ELR (cell line): ENCODE results near the gene AIF1L.
"Not testable (repeated sequence)": the region's sequence is repeated elsewhere in the genome, so short reads cannot be mapped to it uniquely, and the experiment has no call there.

Experiments used
- DNase-seq: peaks from one replicate; pipeline ENCODE4 v3.0.0-alpha.2; 2015; ENCODE audit warnings: low read depth

AIF1L gene

DNA sequence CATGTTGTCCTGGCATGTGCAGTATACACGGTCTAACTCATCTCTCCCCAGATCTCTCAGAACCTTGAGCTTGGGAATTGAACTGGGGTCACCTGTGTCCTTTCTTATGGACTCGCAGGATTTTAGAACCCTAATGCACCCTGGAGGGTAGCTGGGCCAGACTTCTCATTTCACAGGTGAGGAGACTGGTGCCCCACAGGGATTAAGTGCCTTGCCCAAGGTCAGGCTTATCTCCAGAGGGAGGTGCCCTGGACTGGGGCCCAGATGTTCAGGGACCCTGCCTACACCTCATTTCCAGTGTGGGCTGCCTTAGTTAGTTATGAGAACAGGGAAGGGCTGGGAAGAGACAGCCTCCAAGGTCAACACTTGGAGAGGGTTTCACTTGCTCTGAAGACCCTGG, 25.0 kb downstream of the AIF1L start:
- no peak for DNase-seq

GRCh38 chr9:131122158-131122557, 25.8 kb downstream of the AIF1L start:
- DNase-seq, result no peak

DNA sequence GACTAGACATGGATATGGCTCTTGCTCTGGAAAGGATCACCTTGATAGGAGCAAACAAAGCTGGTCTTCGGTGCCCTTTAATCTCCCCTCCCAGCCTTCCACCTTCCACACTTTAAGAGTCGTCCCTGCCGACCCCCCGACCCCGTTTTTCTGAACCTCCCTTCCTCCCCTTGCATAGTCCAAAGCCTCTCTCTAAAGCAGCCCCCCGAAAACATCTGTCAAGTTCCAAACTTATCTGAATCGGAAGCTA, 28.6 kb downstream of the AIF1L start:
- DNase-seq, result no peak

DNA sequence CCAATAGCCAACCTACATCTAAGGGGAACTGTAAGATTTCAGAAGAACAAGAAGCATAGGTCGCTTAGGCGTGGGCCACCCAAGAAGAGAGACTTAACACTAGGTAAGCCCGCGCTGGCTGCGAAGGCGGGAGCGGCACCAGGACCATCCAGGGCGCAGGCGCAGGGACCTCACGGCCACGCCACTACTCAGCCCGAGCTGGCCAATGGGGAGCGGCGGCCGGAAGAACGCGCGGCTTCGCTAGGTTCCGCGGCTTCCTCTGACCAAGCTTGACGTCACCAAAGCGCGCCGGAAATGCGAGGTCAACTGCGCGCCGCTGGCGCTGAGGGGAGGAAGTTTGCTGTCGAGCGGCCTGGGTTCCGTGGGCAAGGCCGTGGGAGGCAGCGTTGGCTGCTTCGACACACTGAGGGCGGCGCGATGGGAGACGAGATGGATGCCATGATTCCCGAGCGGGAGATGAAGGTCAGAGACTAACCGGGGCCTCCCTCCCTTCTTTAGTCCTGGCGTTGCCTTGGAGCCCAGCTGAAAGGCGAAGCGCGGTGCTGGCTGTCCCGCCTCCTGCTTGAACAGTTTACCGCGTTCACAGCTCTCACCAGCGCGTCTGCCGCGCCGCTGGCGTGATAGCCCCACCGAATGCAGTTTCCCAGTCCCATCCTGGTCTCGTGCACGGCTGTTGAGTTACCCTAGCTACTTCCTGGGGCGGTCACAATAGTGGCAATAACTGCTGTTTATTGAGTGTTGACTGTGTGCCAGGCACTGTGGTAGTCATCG, 29.1 kb downstream of the AIF1L start, which contains the start of gene NUP214:
NUP214 (plus strand) TSS at position 299 of the 771 bp plus-strand sequence; CDS start at position 418, 119 bp downstream.
- DNase-seq, result peak; percentile 98

GRCh38 chr9:131126059-131126426, 29.7 kb downstream of the AIF1L start:
- no peak for DNase-seq

GRCh38 chr9:131129183-131129582, 32.9 kb downstream of the AIF1L start:
- no peak for DNase-seq

DNA sequence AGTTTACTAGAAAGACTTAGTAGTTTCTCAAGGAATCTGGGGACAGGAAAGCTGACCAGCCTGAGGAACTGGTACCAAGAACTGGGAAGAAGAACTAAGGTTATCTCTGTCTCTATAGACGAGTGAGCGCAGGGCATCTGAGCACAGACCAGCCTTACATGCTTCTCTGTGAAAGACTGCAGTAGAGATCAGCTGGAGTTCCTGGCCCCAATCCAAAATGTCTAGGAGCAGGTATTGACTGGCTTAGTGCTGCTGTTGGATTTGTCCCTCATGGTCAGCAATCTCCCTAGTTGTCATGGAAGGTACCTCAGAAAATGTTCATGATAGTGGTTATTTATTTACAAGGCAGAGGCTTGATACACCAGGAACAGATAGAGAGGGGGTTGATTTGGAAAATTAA, 42.3 kb downstream of the AIF1L start:
- no peak for DNase-seq

- DNase-seq, result no peak
Observed at GRCh38 chr9:131140112-131140511, 43.8 kb downstream of the AIF1L start.

- no peak for DNase-seq
Observed at GRCh38 chr9:131140550-131140949, 44.2 kb downstream of the AIF1L start.

GRCh38 chr9:131142160-131142559, 45.8 kb downstream of the AIF1L start:
- DNase-seq, result no peak

- no peak for DNase-seq
Observed at GRCh38 chr9:131144201-131144600, 47.9 kb downstream of the AIF1L start.

DNA sequence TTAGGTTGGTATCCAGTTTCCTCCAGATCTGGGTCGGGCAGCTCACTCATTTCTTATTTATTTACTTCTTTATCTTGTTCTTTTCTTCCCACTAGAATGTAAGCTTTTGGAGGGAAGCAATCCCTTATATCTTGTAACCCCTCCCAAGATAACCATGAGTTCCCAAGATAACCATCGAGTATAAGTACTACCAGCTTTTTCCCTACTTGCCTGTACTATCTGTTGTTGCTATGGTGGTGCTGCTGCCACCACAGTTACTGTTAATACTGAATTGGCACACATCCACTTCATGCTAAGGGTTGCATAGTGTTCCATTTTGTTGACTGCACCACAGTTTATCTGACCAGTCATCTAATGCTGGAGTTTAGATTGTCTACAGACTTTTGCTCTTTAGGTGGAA, 48.9 kb downstream of the AIF1L start:
- no peak for DNase-seq

DNA sequence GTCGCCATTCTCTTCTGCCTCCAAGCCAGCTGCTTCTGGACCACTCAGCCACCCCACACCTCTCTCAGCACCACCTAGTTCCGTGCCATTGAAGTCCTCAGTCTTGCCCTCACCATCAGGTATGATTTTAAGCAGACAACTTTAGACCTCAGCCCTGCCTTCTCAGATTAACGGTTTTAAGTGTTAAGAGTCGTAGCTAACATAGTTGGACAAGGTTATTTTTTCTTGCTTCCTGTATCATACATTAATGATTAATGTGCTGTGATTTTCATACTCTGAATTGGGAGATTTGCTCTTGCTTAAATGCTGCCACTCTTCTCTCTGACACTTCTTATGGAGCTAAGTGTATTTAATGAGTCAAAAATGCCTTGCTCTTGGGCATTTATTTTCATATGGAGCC, 49.9 kb downstream of the AIF1L start:
- no peak for DNase-seq

- DNase-seq, result no peak
Observed at GRCh38 chr9:131148276-131148675, 51.9 kb downstream of the AIF1L start.

DNA sequence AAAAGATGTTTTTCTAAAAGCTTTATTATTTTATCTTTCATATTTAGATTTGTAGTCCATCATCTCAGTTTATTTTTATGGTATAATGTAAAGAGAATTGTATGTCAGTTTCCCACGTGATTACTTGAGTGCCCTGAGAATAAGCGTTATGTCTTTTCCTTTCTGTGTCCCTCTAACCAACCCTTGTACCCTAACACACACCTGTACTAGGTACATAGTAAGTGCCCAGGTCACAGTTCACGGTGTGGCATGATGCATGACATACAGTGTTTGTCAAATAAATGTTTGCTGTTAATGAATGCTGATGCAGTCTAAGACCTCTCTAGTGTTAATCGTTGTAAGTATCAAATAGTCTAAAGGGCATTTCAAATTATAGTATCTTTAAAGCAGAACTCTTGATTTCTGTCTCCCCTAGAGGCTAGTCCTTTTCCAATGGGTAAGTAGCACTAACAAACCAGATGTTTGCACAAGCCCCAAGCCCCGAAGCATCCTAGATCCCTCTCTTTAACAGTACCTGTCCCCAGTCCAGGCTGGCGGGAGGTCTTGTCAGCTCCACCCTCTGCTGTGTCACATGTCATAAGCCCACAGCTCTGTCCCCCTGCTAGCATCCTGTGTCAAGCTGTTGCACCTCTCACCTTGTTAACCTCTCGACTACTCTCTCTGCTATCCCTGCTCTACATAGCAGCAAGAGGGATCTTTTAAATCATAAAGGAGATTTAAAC, 52.8 kb downstream of the AIF1L start:
- no peak for DNase-seq

GRCh38 chr9:131149688-131150053, 53.3 kb downstream of the AIF1L start:
- no peak for DNase-seq

- DNase-seq, result no peak
Observed at GRCh38 chr9:131153595-131153994, 57.3 kb downstream of the AIF1L start.

GRCh38 chr9:131158673-131159072, 62.3 kb downstream of the AIF1L start:
- not testable (repeated sequence) for DNase-seq

GRCh38 chr9:131160416-131161112, 64.2 kb downstream of the AIF1L start:
- DNase-seq, result no peak

GRCh38 chr9:131161585-131161984, 65.3 kb downstream of the AIF1L start:
- DNase-seq, result no peak

GRCh38 chr9:131162886-131163285, 66.6 kb downstream of the AIF1L start:
- DNase-seq, result no peak

DNA sequence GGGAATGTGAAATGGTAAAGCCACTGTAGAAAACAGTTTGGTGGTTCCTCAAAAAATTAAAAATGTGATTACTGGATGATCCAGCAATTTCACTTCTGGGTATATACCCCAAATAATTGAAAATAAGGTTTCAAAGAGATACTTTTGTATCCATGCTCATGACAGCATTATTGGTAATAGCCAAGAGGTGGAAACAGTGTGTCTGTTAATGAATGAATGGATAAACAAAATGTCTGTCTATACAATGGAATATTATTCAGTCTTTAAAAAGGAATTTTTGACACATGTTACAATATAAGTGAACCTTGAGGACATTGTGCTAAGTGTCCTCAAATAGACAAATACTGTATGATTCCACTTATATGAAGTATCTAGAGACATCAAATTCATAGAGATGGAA, 69.2 kb downstream of the AIF1L start:
- no peak for DNase-seq

DNA sequence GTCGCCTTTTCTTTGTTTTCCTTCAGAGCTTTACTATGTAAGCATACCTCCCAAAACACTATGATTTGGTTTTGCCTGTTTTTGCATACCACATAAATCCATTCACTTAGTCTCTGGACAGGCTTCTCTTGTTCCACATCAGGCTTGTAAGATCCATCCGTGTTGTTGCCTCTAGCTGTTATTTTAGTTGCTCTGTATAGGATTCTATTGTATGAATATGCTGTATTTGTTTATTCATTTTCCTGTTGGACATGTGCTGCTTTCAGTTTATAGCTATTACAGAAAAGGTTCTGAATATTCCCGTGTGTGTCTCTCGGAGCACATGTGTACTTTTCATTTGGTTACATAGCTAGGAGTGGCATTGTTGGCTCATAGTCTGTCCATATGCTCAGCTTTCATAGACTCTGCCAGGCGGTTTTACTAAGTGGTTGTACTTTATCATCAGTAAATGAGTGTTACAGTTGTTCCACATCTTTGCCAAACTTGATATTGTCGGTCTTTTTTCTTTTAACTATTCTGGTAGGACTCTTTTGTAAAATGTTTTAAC, 70.9 kb downstream of the AIF1L start:
- no peak for DNase-seq
